Ovary (tissue), 9 donors: ENCODE results near the gene SHPK. TPM values are rescaled to one million over a fixed set of nuclear protein-coding genes. Genes with fewer than 3 reads are reported as not detected.

Experiments
- DNase-seq, 5 donors: peaks; one replicate each; pipeline ENCODE4 v3.0.0-alpha.2; 2019 to 2020
- H3K27ac ChIP-seq, 2 donors: fragments of 200-600 bp; one replicate each; pipeline versions ENCODE4 v1.5.1 to v1.8.0; 2019 to 2022
- H3K27me3 ChIP-seq: fragments of 200-600 bp; one replicate; pipeline ENCODE4 v1.8.0; 2022
- H3K36me3 ChIP-seq: fragments of 200-600 bp; sonication (generic); one replicate; pipeline ENCODE4 v1.5.1; 2019
- H3K4me1 ChIP-seq: one replicate; pipeline ENCODE4 v1.8.1; 2013; ENCODE audit warnings: mild to moderate bottlenecking, moderate library complexity; ENCODE audit not compliant: insufficient read depth
- H3K4me3 ChIP-seq: fragments of 200-600 bp; sonication (generic); one replicate; pipeline ENCODE4 v1.5.1; 2017
- H3K9me3 ChIP-seq, 2 donors: fragments of 200-600 bp in 1 of 2; sonication (generic) in 1 of 2; one replicate each; pipeline versions ENCODE4 v1.5.1 to v1.8.1; 2013 to 2019; ENCODE audit warnings: mild to moderate bottlenecking in 1 of 2, moderate library complexity in 1 of 2
- CTCF ChIP-seq, 3 donors: fragments of 450-650 bp in 2 of 3; fragments of 200-600 bp in 1 of 3; IDR thresholded peaks; one replicate each; pipeline versions ENCODE4 v1.5.1 to v1.8.0; 2016 to 2022; ENCODE audit warnings: antibody characterized with exemption in 3 of 3, mild to moderate bottlenecking in 1 of 3
- EP300 ChIP-seq: sonication (generic); formaldehyde crosslinking; IDR thresholded peaks from one replicate; pipeline ENCODE4 v1.6.1; 2017; ENCODE audit warnings: antibody characterized with exemption
- POLR2A ChIP-seq: fragments of 450-650 bp; IDR thresholded peaks from one replicate; pipeline ENCODE4 v1.6.1; 2017; ENCODE audit warnings: antibody characterized with exemption, mild to moderate bottlenecking, moderate library complexity
- WGBS, 3 donors: extraction: QIAGEN DNeasy Blood & Tissue Kit in 1 of 3; methylation state at CpG; one replicate each; pipeline versions ENCODE4 v1.1.5 to v1.1.7; 2013 to 2017; 5-methylcytosine and 5-hydroxymethylcytosine counted together
- intact Hi-C, 4 donors: fragments of 100-400 bp; cut with DNase I; formaldehyde crosslinking; loops; one replicate each; pipeline versions ENCODE4 v1.11.0 to v1.15.1; 2022 to 2023
- polyA plus RNA-seq, 2 donors: library from polyadenylated mRNA; stranded (reverse); fragments of 200-250 nt in 1 of 2; fragments of 350-450 nt in 1 of 2; fragmentation: Illumina TruSeq in 1 of 2; extraction: RNeasy Lipid Tissue Mini Kit (QIAGEN cat#74804) in 1 of 2; gene quantifications; one replicate each; pipeline ENCODE4 v1.2.3, GENCODE V29; 2013 to 2014
- total RNA-seq, 7 donors: library from RNA; depleted of rRNA in 2 of 7; stranded (reverse); fragments of >200 nt in 2 of 7; fragmentation: NEBNext Ultra II Directional in 3 of 7; extraction: Animal tissue kit (Norgen Biotek cat#: 25700) in 3 of 7; gene quantifications; one replicate each; pipeline versions ENCODE4 v1.1.0 to v1.2.4, GENCODE V29; 2016 to 2023
- donor health status: DM: no; HTN: no; CAD: no; lungs with moderate emphysema.
- donor health status: DM: no; HTN: no; CAD: no.
- donor health status: Bipolar disorder and iron deficiency.
- donor health status: DM: yes; HTN: yes; CAD: no.
- donor health status: DM: no; HTN: no; CAD: no.
- donor health status: DM: yes; HTN: yes; CAD: no.

The SHPK gene
- total and polyA plus RNA-seq, 9 donors, result 6.6 to 16.6 (median 13.0) TPM

GRCh38 chr17:3559270-3559645 is 76.8 kb downstream of the SHPK start:
- Histone ChIP-seq H3K9me3 (no peaks in the 10 kb centered on the region), H3K4me1 (no peaks in the 10 kb centered on the region), H3K27ac (no peak overlapping the region), H3K27me3 (no peaks in the 10 kb centered on the region), H3K4me3 (no peak overlapping the region), H3K36me3 (no peaks in the 10 kb centered on the region)
- no peak for DNase-seq
- 81 to 93% (median 81%) methylated on average over 9 of the region's 9 CpGs for WGBS, 3 donors
- intact Hi-C loops, result no loop called here
- no peak for TF ChIP-seq CTCF (IDR thresholded peaks at IDR 0.05)

DNA sequence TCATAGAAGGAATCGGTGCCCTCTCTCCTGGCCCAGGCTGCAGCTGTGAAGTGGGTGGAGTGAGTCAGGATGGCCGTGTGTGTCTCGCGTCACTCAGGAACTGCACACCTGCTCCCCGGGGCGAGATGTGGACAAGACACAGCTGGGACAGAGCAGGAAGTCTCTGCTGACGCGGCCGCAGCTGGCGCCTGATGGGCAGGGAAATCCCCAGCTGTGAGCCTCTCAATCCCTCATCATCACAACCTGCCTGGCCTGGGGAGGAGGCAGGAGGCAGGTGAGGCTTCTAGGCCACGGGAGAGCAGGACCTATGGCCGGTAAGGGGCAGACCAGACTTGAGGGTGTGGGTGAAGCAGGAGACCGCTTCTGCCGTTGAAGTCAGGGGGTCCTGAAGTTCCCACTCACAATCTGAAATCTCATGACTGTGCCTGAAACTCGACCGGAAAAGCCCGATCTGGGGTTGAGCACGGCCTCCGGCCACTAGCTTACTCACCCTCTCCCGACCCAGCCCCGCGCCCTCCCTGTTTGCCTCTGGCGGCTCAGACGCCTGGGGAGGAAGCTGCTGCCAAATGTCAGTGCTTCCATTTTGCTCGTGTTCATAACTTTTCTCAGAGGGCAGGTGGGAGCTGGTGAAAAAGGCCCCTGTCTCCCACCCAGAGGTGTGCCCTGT is 77.3 kb downstream of the SHPK start:
- no peak for DNase-seq
- no peak overlapping the region for H3K27ac ChIP-seq
- no peak for TF ChIP-seq EP300
- TF ChIP-seq CTCF (IDR thresholded peaks at IDR 0.05), result no peak
- TF ChIP-seq POLR2A, result no peak

More for the DNA sequence above, 77.3 kb downstream of the SHPK start:
- intact Hi-C loops, result no loop called here
- 34 to 51% (median 40%) methylated on average over 25 of the region's 25 CpGs for WGBS, 3 donors
- Histone ChIP-seq H3K4me1 (no peaks in the 10 kb centered on the region), H3K4me3 (no peak overlapping the region), H3K27me3 (no peaks in the 10 kb centered on the region), H3K36me3 (no peaks in the 10 kb centered on the region), H3K9me3 (no peaks in the 10 kb centered on the region)

Other genes starting within 250 kb of the SHPK start
- gene OR3A2, start 249.9 kb downstream of the SHPK start, total RNA-seq, result 1 to 10 TPM in 3 of 7 donors, under 1 TPM in 2, not detected in 2; 0.33 to 3.0 (median 1.5) TPM
- under 1 TPM in 1 of 2 donors, not detected in 1; 0.41 TPM for gene OR3A2, start 249.9 kb downstream of the SHPK start, polyA plus RNA-seq
- not detected for gene OR1E1, start 237.8 kb downstream of the SHPK start, total RNA-seq
- gene OR1E1, start 237.8 kb downstream of the SHPK start, polyA plus RNA-seq, result not detected
- gene OR3A3, start 224.9 kb downstream of the SHPK start, total RNA-seq, result not detected
- gene OR3A3, start 224.9 kb downstream of the SHPK start, polyA plus RNA-seq, result not detected
- not detected for gene OR1E2, start 202.4 kb downstream of the SHPK start, total RNA-seq
- gene OR1E2, start 202.4 kb downstream of the SHPK start, polyA plus RNA-seq, result not detected
- gene SPATA22, start 164.4 kb downstream of the SHPK start, total RNA-seq, result under 1 TPM in 2 of 7 donors, not detected in 5; 0.40 to 0.89 TPM
- gene SPATA22, start 164.4 kb downstream of the SHPK start, polyA plus RNA-seq, result under 1 TPM in 1 of 2 donors, not detected in 1; 0.30 TPM
- 10 to 100 TPM in 1 of 7 donors, 1 to 10 TPM in 4, under 1 TPM in 2; 0.46 to 10.3 (median 2.9) TPM for gene ASPA, start 160.3 kb downstream of the SHPK start, total RNA-seq
- gene ASPA, start 160.3 kb downstream of the SHPK start, polyA plus RNA-seq, result 1 to 10 TPM; 1.9 to 7.7 TPM
- 1 to 10 TPM in 5 of 7 donors, under 1 TPM in 2; 0.12 to 5.8 (median 2.2) TPM for gene TRPV3, start 78.4 kb downstream of the SHPK start, total RNA-seq
- gene TRPV3, start 78.4 kb downstream of the SHPK start, polyA plus RNA-seq, result 1 to 10 TPM in 1 of 2 donors, under 1 TPM in 1; 0.85 to 1.3 TPM
- 10 to 100 TPM in 2 of 7 donors, 1 to 10 TPM in 5; 4.1 to 13.3 (median 6.5) TPM for gene TRPV1, start 26.8 kb downstream of the SHPK start, total RNA-seq
- 1 to 10 TPM; 3.4 to 6.7 TPM for gene TRPV1, start 26.8 kb downstream of the SHPK start, polyA plus RNA-seq
- gene CTNS, start 510 bp upstream of the SHPK start, total RNA-seq, result 10 to 100 TPM; 10.5 to 21.4 (median 14.5) TPM
- 10 to 100 TPM; 10.1 to 23.3 TPM for gene CTNS, start 510 bp upstream of the SHPK start, polyA plus RNA-seq
- 100 to 1,000 TPM in 6 of 7 donors, 10 to 100 TPM in 1; 64.3 to 166 (median 128) TPM for gene TAX1BP3, start 32.3 kb upstream of the SHPK start, total RNA-seq
- 100 to 1,000 TPM in 1 of 2 donors, 10 to 100 TPM in 1; 48.7 to 100 TPM for gene TAX1BP3, start 32.3 kb upstream of the SHPK start, polyA plus RNA-seq
- 10 to 100 TPM in 6 of 7 donors, 1 to 10 TPM in 1; 7.6 to 28.7 (median 20.5) TPM for gene EMC6, start 32.6 kb upstream of the SHPK start, total RNA-seq
- gene EMC6, start 32.6 kb upstream of the SHPK start, polyA plus RNA-seq, result 10 to 100 TPM; 20.3 to 38.9 TPM
- 1 to 10 TPM in 2 of 7 donors, under 1 TPM in 5; 0.15 to 1.1 (median 0.61) TPM for gene P2RX5, start 59.9 kb upstream of the SHPK start, total RNA-seq
- gene P2RX5, start 59.9 kb upstream of the SHPK start, polyA plus RNA-seq, result under 1 TPM; 0.23 to 0.63 TPM
- under 1 TPM in 6 of 7 donors, not detected in 1; 0.10 to 0.92 (median 0.25) TPM for gene HASPIN, start 87.7 kb upstream of the SHPK start, total RNA-seq
- gene HASPIN, start 87.7 kb upstream of the SHPK start, polyA plus RNA-seq, result under 1 TPM; 0.15 to 0.38 TPM
- gene ITGAE, start 164.9 kb upstream of the SHPK start, total RNA-seq, result 10 to 100 TPM; 13.3 to 22.3 (median 16.5) TPM
- 10 to 100 TPM; 21.6 to 27.0 TPM for gene ITGAE, start 164.9 kb upstream of the SHPK start, polyA plus RNA-seq
- 10 to 100 TPM; 15.7 to 43.2 (median 37.6) TPM for gene NCBP3, start 210.0 kb upstream of the SHPK start, total RNA-seq
- gene NCBP3, start 210.0 kb upstream of the SHPK start, polyA plus RNA-seq, result 10 to 100 TPM; 17.7 to 38.9 TPM